DMS 273 (cell line): ENCODE results near the gene FOXL2.
"Not testable (repeated sequence)": the region's sequence is repeated elsewhere in the genome, so short reads cannot be mapped to it uniquely, and the experiment has no call there.

Source experiments
- DNase-seq: peaks from one replicate; lab custom pipeline; 2025; ENCODE audit not compliant: unreplicated experiment; lab: John Stamatoyannopoulos, UW

The FOXL2 gene

GRCh38 chr3:138933068-138933668 lies 13.8 kb downstream of the FOXL2 start:
- no peak for DNase-seq

- DNase-seq: no peak
Measured at GRCh38 chr3:138928727-138929372, 18.1 kb downstream of the FOXL2 start.

GRCh38 chr3:138923531-138923994 lies 23.4 kb downstream of the FOXL2 start:
- DNase-seq: peak; percentile 96

- DNase-seq: not testable (repeated sequence)
Measured at GRCh38 chr3:138922400-138922799, 24.5 kb downstream of the FOXL2 start.

- DNase-seq: no peak
Measured at GRCh38 chr3:138921316-138922292, 25.3 kb downstream of the FOXL2 start.

- no peak for DNase-seq
Measured at GRCh38 chr3:138919325-138919724, 27.6 kb downstream of the FOXL2 start.

GRCh38 chr3:138916824-138917223 lies 30.1 kb downstream of the FOXL2 start:
- peak; percentile 52 for DNase-seq

GRCh38 chr3:138915503-138916498 lies 31.1 kb downstream of the FOXL2 start:
- DNase-seq: peak; percentile 99

GRCh38 chr3:138914870-138915502 lies 32.0 kb downstream of the FOXL2 start:
- DNase-seq: no peak

- no peak for DNase-seq
Measured at GRCh38 chr3:138913766-138914165, 33.2 kb downstream of the FOXL2 start.

- no peak for DNase-seq
Measured at GRCh38 chr3:138912237-138912636, 34.7 kb downstream of the FOXL2 start.

GRCh38 chr3:138911621-138912020 lies 35.3 kb downstream of the FOXL2 start:
- no peak for DNase-seq

- DNase-seq: no peak
Measured at GRCh38 chr3:138909904-138910303, 37.0 kb downstream of the FOXL2 start.

- no peak for DNase-seq
Measured at GRCh38 chr3:138908846-138909245, 38.1 kb downstream of the FOXL2 start.

GRCh38 chr3:138907539-138907938 lies 39.4 kb downstream of the FOXL2 start:
- DNase-seq: no peak

GRCh38 chr3:138902171-138902570 lies 44.8 kb downstream of the FOXL2 start:
- DNase-seq: no peak

- no peak for DNase-seq
Measured at GRCh38 chr3:138901567-138901966, 45.4 kb downstream of the FOXL2 start.

- no peak for DNase-seq
Measured at GRCh38 chr3:138899351-138899991, 47.5 kb downstream of the FOXL2 start.

GRCh38 chr3:138898708-138899107 lies 48.2 kb downstream of the FOXL2 start:
- DNase-seq: no peak
